8988T (cell line): ENCODE data around the gene HDAC11.
"Not testable (repeated sequence)": the region's sequence is repeated elsewhere in the genome, so short reads cannot be mapped to it uniquely, and the experiment has no call there.

Experiments
- DNase-seq: peaks from one replicate; pipeline ENCODE4 v3.0.0; 2011

Gene HDAC11

DNA sequence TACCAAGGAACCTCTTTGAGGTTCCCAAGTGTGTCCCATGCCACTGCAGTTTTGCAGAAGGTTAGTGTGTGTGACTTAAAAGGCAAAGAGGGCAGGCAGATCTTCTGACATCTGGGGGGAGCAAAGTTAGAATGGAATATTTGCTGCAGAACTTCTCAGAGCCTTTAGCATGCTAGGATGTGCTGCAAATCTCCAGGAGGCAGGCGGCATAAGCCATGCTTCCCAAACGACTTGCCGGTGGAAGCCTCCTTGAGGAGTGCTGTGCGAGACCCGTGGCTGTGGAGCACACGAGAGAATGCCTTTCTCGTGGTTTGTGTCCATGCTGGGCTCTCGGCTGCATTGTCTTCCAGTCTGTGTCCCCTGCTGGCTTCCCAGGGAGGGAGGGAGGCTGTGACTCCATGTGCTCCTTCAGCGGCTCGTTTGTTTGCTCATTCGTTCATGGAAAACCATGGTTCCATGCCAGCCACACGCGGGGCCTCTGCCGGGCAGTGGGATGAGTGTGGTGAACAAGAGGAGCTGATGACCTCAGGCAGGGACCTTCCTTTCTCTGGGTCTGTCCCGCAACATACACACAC, 13.8 kb downstream of the HDAC11 start:
- no peak for DNase-seq

GRCh38 chr3:13494463-13495350, 14.6 kb downstream of the HDAC11 start:
- no peak for DNase-seq

DNA sequence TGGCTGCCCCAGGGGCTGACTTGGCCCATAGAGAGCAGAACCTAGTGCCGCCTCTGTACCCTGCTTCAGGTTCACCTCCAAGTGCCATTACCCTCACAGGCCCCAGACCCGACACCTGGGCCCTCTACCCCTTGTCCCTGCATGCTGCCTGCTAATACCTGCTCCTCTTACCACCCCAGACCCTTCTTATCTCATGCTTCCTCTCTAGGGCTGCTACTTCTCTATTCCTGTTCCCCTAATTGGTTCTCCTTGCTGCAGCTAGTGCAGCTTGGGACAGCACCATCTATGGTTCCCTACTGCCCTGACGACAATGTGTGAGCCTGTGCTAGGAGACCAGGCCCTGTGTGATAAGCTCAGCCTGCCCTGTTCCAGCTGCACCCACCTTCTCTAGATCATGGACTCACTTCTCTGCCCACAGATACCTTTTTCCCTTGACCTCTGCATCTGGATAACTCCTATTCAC, 15.3 kb downstream of the HDAC11 start:
- DNase-seq, result no peak

GRCh38 chr3:13495921-13496723, 16.0 kb downstream of the HDAC11 start:
- no peak for DNase-seq

GRCh38 chr3:13496879-13497278, 16.8 kb downstream of the HDAC11 start:
- DNase-seq, result no peak

DNA sequence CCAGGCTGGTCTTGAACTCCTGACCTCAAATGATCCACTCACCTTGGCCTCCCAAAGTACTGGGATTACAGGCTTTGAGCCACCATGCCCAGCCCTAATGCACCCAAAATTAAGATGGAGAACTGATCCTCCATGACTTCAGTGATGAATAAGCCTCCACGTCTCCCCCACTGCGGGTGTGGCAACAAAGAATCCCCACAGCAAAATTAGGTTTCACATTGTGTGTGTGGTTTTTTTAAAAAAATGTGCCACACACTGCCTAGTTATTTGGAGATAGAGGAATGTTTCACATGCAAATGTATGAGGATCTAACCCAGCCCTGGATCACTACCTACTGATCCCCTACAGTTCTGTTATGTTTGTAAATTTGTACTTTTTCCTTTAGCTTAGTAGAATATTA, 17.3 kb downstream of the HDAC11 start:
- no peak for DNase-seq

DNA sequence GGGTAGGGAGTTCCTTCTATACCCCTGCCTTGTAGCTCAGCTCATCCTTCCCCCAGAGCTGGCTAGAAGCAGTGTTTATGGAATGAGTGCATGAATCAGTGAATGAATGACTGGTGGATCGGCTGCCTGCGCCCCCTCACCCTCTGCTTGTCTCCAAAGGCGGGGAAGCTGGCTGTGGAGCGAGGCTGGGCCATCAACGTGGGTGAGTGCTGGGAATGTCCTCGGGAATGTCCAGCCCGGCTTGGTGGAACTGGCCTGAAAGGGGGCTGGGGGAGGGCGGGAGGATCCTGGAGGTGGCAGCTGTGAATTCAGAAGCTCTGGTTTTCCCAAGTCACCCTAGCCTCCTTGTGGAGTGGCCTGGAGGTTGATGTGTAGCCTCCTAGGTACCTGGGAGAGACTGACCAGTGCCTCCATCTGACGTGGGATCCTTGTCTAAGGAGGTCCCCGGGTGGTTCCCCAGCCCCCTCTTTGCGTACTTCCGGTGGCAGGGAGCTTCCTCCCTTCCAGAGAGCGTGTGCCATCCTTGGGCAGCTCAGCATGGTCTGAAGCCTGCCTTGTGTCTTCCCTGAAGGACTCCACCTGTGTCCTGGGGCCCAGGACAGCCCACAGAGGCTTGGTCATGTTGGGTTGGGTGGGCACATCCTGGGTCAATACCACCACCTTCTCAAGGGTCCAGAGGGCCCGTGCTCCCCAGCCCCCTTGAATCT, 18.4 kb downstream of the HDAC11 start:
- no peak for DNase-seq

GRCh38 chr3:13499246-13499645, 19.1 kb downstream of the HDAC11 start:
- not testable (repeated sequence) for DNase-seq

GRCh38 chr3:13500133-13500885, 20.2 kb downstream of the HDAC11 start:
- DNase-seq, result peak; percentile 91

GRCh38 chr3:13501056-13501455, 20.9 kb downstream of the HDAC11 start:
- no peak for DNase-seq

- DNase-seq, result no peak
These were observed 21.4 kb downstream of the HDAC11 start for GRCh38 chr3:13501521-13501920.

DNA sequence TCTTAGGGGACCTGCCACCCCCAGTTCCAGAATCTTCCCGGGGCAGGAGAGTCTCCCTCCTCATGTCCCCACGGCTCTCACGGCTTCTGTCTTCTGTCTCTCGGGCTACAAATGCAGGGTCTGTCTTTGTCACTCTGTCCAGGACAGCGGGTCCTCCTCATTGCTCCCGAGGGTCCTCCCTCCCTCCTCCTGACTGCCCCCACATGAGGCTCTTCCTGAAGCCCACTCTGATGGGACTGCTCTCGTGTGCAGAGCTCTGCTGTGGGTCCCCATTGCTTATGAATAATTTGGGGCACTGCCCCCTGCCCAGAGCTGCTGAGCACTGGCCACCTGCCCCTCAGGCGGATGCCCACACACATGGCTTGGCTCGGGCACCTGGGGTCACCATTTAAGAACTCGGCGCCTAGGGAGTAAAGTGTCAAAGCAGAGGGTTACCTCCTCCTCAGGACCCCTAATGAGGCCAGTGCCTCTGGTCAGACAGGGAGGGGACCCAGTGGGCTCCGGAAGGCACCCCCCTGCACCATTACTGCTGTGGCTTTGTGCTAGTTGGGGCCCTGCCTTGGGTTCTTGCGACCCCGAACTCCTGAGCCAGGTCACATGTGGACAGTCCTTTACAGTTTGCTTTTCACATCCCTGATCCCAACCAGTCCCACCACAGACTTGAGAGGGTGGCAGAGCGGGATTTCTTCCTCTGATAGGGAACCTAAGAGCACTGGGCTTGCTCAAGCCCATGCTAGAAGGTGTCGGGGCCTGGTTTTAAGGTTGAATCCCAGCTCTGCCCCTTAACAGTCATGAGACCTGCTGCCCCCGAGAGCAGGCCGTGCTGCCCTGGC, 22.1 kb downstream of the HDAC11 start:
- DNase-seq, result no peak

DNA sequence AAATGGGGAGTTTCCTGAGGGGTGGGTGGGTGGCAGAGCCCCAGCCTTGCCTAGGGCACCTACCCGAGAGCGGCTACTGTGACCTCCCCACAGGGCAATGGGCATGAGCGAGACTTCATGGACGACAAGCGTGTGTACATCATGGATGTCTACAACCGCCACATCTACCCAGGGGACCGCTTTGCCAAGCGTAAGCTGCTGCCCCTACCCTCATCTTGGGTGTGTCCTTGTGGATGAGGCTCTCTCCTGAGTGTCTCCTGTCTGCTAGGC, 22.6 kb downstream of the HDAC11 start:
- no peak for DNase-seq

- no peak for DNase-seq
These were observed 24.2 kb downstream of the HDAC11 start for GRCh38 chr3:13504161-13504831.

DNA sequence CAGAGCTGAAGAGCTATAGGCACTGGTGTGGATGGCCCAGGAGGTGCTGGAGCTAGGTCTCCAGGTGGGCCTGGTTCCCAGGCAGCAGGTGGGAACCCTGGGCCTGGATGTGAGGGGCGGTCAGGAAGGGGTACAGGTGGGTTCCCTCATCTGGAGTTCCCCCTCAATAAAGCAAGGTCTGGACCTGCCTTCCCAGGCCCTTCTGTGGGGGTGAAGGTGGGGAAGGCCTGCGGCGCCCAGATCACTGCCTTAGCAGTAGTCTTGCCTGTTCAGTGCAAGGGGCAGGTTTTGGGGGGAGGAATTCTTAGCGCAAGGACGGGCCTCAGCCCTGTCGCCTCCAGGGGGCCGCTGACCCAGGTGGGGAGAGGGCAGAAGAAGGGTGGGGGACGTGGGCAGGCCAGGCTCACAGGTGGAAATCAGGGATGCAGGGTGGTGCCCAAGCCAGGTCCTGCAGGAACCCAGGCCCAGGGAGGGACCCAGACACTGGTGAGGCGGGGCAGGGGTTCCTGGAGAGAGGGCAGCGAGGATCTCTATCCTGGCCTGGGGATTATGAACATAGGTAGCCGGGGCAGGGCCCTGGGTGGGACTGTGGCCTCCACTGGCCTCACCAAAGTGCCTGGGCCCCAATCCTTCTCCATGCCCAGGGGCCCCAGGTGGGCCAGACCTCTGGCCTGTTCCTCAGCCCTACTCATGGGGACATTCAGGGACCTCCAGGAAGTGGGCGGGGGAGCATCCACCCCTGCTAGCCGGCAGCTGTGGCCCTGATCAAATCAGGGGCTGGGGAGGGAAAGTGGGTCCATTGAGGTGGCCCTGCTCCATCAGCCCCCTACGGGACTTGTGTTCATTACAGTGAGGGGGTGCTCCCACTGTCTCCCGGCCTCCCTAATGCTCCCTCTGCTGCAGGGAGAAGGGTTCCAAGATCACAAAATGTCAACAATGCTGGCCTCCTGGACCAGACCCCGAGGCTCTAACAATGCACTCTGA, 25.3 kb downstream of the HDAC11 start:
- no peak for DNase-seq

DNA sequence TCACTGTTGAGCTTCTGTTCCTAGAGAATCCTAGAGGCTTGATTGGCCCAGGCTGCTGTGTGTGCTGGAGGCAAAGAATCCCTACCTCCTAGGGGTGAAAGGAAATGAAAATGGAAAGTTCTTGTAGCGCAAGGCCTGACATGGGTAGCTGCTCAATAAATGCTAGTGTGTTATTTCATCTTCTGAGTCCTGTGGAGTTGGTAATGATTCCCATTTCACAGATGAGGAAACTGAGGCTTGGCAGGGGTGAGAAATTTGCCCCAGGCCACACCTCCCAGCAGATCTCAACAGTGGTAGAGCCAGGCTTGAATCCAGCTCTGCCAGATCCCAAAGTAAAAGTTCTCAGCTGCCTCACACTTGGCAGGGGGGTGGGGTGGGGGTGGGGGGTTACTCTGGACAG, 26.1 kb downstream of the HDAC11 start:
- no peak for DNase-seq

DNA sequence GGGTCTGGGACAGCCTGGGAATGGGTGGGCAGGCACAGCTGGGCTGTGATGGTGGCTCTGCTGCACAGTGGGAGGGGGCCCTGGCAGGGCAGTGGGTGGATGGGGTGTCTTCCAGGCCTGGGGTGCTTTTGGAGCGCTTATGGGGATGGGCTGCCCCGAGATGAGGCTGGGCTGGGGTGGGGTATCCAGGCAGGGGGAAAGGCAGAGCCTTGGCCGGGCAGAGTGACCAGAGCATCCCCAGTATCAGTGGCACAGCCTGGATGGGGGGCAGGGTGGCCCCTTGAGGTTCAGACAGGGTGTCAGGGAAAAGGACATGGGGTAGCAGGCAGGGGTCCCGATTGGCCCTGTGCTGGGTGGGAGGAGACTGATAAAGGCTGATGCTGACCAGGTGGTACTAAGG, 26.6 kb downstream of the HDAC11 start:
- no peak for DNase-seq

DNA sequence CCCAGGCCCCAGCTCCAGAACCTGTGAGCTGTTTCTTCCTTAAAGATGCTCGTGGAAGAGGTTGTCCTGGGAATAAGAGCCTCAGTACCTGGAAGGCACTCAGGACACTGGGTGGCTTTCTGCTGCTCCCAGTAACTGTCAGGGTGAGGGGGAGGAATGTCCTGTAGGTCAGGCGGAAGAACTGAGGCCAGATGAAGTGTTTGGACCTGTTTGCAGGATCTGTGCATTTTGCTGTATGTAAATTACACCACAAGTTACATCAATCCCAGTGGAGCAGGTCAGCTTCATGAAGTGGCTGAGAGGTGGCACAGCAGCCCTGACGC, 27.1 kb downstream of the HDAC11 start:
- no peak for DNase-seq

GRCh38 chr3:13507570-13508339, 27.6 kb downstream of the HDAC11 start:
- DNase-seq, result no peak
